GM21576 (cell line): ENCODE data around the gene ANK3.
A peak's percentile ranks its signal among the peaks of the same experiment; 100 is the strongest.

Experiments
- ATAC-seq: cut with Tn5 transposase; IDR thresholded peaks from one replicate; pipeline ENCODE4 v1.9.1; 2021; ENCODE audit warnings: mild to moderate bottlenecking, moderate library complexity; ENCODE audit not compliant: unreplicated experiment

ANK3 gene

DNA sequence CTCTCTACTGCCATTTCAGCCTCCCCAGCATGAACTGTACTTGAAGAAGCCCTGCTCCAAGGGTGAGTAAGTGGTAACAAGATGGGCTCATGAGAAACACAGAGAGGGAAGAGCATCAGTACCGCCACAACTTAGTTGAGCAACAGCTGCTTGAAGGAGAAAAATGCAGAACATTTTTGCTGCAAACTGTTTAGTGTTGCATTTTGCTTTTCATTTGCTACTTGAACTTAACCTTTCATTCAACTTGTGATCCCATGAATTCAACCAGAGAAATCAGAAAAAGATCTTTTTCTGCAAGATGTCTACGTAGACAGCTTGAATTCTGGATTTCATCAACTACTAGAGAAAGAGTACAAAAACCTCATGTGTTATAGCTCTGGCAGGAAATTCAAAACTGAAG is 40.7 kb downstream of the ANK3 start:
- no peak for ATAC-seq

- ATAC-seq, result no peak
These were observed 42.4 kb downstream of the ANK3 start for GRCh38 chr10:60347270-60347669.

- ATAC-seq, result no peak
These were observed 43.0 kb downstream of the ANK3 start for GRCh38 chr10:60346661-60347060.

DNA sequence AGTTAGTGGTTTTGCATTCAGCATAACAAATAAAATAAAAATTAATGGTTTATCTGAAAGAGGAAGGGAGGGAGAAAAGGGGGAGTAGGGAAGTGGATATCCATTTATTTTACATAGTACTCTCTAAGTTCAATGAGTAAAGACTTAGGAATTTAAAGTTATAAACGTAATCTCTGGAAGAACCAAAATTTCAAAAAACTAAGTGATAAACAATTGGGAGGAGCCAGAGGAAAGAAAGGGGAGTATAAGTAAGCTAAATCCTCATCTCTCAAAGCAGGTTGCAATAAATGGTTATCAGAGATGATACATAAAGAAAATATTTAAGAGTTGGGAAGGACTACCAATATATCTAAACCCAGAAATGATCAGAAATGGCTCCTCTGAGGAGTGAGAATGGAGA is 46.4 kb downstream of the ANK3 start:
- ATAC-seq, result no peak

DNA sequence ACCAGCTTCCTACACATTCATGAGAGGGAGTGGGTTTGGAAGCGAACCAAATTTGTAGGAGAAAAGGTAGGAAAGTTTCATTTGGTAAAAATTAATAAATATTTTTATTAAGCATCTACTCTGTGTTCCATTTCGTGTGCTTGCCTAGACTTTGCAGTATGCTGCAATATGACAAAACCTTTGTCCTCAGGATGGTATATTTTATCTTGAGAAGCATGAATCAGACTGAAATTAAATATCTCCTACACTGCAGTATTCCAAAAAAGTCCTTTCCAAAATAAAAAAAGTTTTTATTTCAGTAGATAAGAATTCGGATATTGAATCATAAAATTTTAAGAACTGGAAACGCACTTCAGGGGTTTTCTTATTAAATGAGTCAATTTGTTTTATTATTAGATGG is 47.7 kb downstream of the ANK3 start:
- no peak for ATAC-seq

GRCh38 chr10:60340973-60341372 is 48.7 kb downstream of the ANK3 start:
- ATAC-seq, result no peak

DNA sequence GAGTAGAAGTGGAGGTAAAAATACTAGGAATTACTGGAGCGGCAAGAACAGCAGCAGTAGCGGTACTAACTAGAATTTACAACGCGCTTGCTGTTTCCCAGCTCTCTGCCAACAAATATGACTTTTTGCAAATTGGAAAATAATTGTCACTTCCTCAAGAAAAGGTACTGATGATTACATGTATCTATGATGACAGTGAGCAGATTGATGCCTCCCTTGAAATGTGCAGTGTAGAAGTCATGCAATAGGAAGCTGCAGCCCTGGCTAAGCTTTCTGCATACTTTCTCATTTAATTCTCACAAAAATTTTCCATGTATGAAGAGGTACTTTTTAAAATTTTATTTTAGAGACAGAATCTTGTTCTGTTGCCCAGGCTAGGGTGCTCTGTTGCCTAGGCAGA is 49.9 kb downstream of the ANK3 start:
- no peak for ATAC-seq

- no peak for ATAC-seq
These were observed 50.9 kb downstream of the ANK3 start for GRCh38 chr10:60338786-60339185.

GRCh38 chr10:60338002-60338564 is 51.6 kb downstream of the ANK3 start:
- no peak for ATAC-seq

GRCh38 chr10:60336901-60337630 is 52.6 kb downstream of the ANK3 start:
- no peak for ATAC-seq

DNA sequence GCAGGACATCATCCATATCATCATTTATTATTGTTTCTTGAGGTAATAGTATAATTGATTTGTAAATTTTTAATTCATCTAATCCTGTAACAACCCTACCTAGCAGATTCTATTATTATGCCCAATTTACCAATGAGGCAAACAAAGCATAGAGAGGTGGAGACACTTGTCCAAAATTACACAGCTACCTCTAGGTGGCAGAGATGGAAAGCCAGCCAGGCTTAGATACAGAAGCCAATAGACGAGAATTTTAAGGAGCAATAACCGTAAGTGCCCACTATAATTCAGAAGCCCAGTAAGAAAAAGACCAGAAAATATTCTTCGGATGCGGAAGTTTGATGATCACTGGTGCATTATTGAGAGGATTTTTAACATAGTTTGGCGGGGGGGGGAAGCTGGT is 54.0 kb downstream of the ANK3 start:
- ATAC-seq, result peak; percentile 50

DNA sequence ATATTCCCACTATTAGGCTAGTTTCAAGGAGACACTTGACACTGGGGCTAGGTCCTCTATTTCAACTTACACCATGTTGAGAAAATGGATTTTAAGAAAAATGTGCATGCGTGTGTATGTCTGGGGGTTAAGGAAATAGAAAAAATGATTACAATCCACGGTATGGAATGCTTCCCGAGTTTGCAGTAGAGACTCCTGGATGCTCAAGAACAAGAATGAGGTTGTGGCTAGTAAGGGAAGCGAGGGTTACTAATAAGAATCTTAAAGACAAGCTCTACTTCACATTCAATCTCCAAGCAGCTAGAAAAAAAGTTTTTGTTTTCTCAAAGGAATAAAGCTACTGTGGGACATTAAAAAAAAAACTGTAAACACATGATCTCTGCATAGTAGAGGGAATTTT is 54.7 kb downstream of the ANK3 start:
- ATAC-seq, result no peak

- ATAC-seq, result no peak
These were observed 57.3 kb downstream of the ANK3 start for GRCh38 chr10:60332371-60332770.

DNA sequence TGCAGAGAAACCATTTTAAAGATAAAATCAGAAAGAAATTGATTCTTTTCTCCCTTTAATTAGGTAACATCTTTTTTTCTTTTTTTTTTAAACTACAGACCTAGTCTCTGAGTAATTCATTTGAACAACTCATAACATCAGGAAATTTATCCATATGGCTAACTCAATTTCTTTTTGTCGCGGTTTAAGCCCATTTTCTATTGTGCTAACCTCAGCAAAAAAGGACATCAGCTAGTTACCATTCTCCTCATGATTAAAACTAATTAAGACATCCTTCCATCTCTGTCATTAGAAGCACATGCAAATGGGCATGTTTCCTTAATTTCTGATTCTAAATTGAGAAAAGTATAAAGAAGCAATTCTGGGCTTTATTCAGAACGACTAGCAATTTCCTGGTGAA is 57.8 kb downstream of the ANK3 start:
- no peak for ATAC-seq

- ATAC-seq, result no peak
These were observed 66.5 kb downstream of the ANK3 start for GRCh38 chr10:60323162-60323561.

DNA sequence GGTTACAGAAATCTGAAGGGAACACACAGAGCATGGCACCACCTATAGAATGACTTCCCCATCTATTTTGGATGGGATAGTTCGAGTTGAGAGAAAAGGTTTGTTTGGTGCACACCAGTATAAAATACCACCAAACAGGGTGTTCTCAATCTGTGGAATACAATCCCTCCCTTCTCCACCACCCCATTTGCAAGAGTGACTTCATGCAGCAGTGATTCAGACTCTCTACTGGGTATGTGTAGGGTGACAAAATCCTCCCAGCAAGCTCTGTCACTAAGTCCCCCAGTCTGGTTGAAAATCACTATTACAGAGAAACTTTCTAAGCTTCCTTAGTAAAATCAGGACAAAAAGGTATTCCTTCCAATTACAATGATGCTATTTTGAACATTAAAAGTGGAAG is 69.0 kb downstream of the ANK3 start:
- no peak for ATAC-seq

DNA sequence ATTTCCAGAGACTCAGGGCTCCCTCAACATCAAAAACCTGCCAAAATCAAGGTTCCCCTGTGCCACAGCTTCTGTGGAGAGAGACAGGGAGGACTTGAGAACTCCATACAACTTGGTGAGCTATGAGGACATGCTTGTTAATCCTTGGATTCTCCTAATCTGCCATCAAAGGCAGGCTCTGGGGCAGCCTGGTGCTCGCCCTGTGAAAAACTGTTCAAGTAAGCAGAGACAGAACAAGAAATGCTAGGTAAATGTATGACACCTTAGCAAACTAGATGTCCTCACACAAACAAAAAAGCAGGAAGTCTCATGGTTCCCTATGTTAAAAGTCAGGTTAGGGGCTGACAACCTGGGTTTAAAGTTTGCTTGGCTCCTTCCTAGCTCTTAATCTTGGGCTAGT is 73.6 kb downstream of the ANK3 start:
- ATAC-seq, result no peak

DNA sequence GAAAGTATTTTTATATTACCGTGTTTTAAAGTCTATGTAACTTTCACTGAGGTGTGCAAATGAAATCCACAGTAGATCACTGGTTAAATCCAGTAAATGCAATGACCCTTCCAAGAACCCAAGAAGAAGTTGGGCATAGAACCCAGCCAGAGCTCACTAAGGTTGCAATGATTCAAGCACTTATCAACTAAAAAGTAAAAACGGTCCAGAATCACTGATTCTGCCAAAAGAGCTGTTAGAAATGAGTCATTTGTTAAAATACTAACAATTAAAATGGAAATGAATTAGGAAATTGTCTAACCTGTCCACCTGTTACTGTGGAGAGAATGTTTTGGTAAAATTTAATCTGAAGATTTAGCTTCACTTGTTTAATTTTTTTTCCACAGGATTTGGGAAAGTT is 74.4 kb downstream of the ANK3 start:
- ATAC-seq, result no peak

GRCh38 chr10:60314069-60314940 is 75.4 kb downstream of the ANK3 start:
- no peak for ATAC-seq

- ATAC-seq, result no peak
These were observed 76.1 kb downstream of the ANK3 start for GRCh38 chr10:60313589-60313952.

- no peak for ATAC-seq
These were observed 76.7 kb downstream of the ANK3 start for GRCh38 chr10:60312818-60313588.
